Measurements from ENCODE around the gene KLHL29. TPM values are rescaled to one million over a fixed set of nuclear protein-coding genes. Genes with fewer than 3 reads are reported as not detected.

KLHL29 gene
- total and polyA plus RNA-seq, 10 of the 15 experiments (the other 5 are each of a cell fraction or from before 2014, with no cell fraction given): 1.4 to 19.5 (median 6.1) TPM

- ChIA-PET CTCF (no interaction called here), RAD21 (ENCODE audit: unreplicated experiment) (no interaction called here), POLR2A (no interaction called here), SMC1A (ENCODE audit: uncharacterized antibody, unreplicated experiment) (no interaction called here)
- no peak overlapping the region for H3K27ac ChIP-seq (ENCODE audit: control insufficient read depth, insufficient read depth)
- H2AFZ ChIP-seq (ENCODE audit: control insufficient read depth, low read depth, low read length): no peak overlapping the region
- H3K4me1 ChIP-seq (ENCODE audit: control insufficient read depth, insufficient read depth, low read length): no peaks in the 10 kb centered on the region
- no peak overlapping the region for H3K4me2 ChIP-seq (ENCODE audit: control insufficient read depth, insufficient read depth)
- H4K20me1 ChIP-seq (ENCODE audit: control insufficient read depth, insufficient read depth): no peaks in the 10 kb centered on the region
- no peaks in the 10 kb centered on the region for H3K36me3 ChIP-seq (ENCODE audit: control insufficient read depth in 2 of 2, insufficient read depth in 2 of 2, low read length in 1 of 2)
- BruUV-seq (replicated peaks): no TSS peak
- DNase-seq (ENCODE audit: low read depth, low spot score) (no peak), FAIRE-seq (no peak), ATAC-seq (no peak)
- intact Hi-C loops (cut with micrococcal nuclease; ENCODE audit: unreplicated experiment): no loop called here
- WGBS (ENCODE audit: insufficient coverage, insufficient replicate concordance, low lambda C conversion rate, missing lambda C conversion rate): 77% methylated on average over 11 of the region's 12 CpGs
- no peak overlapping the region for H3K4me3 ChIP-seq
- TF ChIP-seq YBX1 (IDR thresholded peaks at IDR 0.05): no peak
- TF ChIP-seq NR2C1 (IDR thresholded peaks at IDR 0.05): no peak
- no peak for TF ChIP-seq RFX5 (IDR thresholded peaks at IDR 0.05; ENCODE audit: low read depth, low read length)
- no peak for TF ChIP-seq MTA2 (IDR thresholded peaks at IDR 0.05; ENCODE audit: low read depth)
- no peak for TF ChIP-seq POLR2A (IDR thresholded peaks at IDR 0.05; ENCODE audit: low read depth, low read length)
- TF ChIP-seq WRNIP1 (IDR thresholded peaks at IDR 0.05; ENCODE audit: borderline replicate concordance, low read depth, low read length): no peak
- TF ChIP-seq, protein P1, sequence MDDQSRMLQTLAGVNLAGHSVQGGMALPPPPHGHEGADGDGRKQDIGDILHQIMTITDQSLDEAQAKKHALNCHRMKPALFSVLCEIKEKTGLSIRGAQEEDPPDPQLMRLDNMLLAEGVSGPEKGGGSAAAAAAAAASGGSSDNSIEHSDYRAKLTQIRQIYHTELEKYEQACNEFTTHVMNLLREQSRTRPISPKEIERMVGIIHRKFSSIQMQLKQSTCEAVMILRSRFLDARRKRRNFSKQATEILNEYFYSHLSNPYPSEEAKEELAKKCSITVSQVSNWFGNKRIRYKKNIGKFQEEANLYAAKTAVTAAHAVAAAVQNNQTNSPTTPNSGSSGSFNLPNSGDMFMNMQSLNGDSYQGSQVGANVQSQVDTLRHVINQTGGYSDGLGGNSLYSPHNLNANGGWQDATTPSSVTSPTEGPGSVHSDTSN (IDR thresholded peaks at IDR 0.05; ENCODE audit: insufficient replicate concordance, low read depth, low read length): no peak
- no peak for TF ChIP-seq MEF2B (IDR thresholded peaks at IDR 0.05; ENCODE audit: partially characterized antibody, poor library complexity, severe bottlenecking)
- TF ChIP-seq SREBF1 (IDR thresholded peaks at IDR 0.05; ENCODE audit: low read length): no peak
- no peak for TF ChIP-seq ZNF622 (IDR thresholded peaks at IDR 0.05)
- no peak for TF ChIP-seq IKZF1 (conservative IDR thresholded peaks at IDR 0.05)
- TF ChIP-seq NFIC (IDR thresholded peaks at IDR 0.05; ENCODE audit: low read depth, low read length): no peak
- TF ChIP-seq, protein P2, sequence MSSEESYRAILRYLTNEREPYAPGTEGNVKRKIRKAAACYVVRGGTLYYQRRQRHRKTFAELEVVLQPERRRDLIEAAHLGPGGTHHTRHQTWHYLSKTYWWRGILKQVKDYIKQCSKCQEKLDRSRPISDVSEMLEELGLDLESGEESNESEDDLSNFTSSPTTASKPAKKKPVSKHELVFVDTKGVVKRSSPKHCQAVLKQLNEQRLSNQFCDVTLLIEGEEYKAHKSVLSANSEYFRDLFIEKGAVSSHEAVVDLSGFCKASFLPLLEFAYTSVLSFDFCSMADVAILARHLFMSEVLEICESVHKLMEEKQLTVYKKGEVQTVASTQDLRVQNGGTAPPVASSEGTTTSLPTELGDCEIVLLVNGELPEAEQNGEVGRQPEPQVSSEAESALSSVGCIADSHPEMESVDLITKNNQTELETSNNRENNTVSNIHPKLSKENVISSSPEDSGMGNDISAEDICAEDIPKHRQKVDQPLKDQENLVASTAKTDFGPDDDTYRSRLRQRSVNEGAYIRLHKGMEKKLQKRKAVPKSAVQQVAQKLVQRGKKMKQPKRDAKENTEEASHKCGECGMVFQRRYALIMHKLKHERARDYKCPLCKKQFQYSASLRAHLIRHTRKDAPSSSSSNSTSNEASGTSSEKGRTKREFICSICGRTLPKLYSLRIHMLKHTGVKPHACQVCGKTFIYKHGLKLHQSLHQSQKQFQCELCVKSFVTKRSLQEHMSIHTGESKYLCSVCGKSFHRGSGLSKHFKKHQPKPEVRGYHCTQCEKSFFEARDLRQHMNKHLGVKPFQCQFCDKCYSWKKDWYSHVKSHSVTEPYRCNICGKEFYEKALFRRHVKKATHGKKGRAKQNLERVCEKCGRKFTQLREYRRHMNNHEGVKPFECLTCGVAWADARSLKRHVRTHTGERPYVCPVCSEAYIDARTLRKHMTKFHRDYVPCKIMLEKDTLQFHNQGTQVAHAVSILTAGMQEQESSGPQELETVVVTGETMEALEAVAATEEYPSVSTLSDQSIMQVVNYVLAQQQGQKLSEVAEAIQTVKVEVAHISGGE (CRISPR knock-in tag; IDR thresholded peaks at IDR 0.05): no peak
- TF ChIP-seq ZNF384 (IDR thresholded peaks at IDR 0.05; ENCODE audit: borderline replicate concordance, low read depth, low read length): no peak
- no peak for TF ChIP-seq FOS (IDR thresholded peaks at IDR 0.05; ENCODE audit: borderline replicate concordance, extremely low read depth, insufficient read length)
- TF ChIP-seq, protein P3, sequence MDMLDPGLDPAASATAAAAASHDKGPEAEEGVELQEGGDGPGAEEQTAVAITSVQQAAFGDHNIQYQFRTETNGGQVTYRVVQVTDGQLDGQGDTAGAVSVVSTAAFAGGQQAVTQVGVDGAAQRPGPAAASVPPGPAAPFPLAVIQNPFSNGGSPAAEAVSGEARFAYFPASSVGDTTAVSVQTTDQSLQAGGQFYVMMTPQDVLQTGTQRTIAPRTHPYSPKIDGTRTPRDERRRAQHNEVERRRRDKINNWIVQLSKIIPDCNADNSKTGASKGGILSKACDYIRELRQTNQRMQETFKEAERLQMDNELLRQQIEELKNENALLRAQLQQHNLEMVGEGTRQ (IDR thresholded peaks at IDR 0.05; ENCODE audit: borderline replicate concordance, low read depth, low read length): no peak
- TF ChIP-seq, protein P4, sequence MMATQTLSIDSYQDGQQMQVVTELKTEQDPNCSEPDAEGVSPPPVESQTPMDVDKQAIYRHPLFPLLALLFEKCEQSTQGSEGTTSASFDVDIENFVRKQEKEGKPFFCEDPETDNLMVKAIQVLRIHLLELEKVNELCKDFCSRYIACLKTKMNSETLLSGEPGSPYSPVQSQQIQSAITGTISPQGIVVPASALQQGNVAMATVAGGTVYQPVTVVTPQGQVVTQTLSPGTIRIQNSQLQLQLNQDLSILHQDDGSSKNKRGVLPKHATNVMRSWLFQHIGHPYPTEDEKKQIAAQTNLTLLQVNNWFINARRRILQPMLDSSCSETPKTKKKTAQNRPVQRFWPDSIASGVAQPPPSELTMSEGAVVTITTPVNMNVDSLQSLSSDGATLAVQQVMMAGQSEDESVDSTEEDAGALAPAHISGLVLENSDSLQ (IDR thresholded peaks at IDR 0.05): no peak
- TF ChIP-seq IKZF2 (IDR thresholded peaks at IDR 0.05): no peak
- TF ChIP-seq NR2F1 (conservative IDR thresholded peaks at IDR 0.05): no peak
- in situ Hi-C loops (cut with MboI): no loop called here
- H3K9me3 ChIP-seq (replicated peaks; ENCODE audit: control insufficient read depth, insufficient read depth, low read length): no peaks in the 10 kb centered on the region
- no peak overlapping the region for H3K9ac ChIP-seq (ENCODE audit: control insufficient read depth, insufficient read depth, low read length)
- no peaks in the 10 kb centered on the region for H3K79me2 ChIP-seq (ENCODE audit: control insufficient read depth, insufficient read depth, low read length)
- no peaks in the 10 kb centered on the region for H3K27me3 ChIP-seq (replicated peaks in 1 of 2; ENCODE audit: control insufficient read depth in 2 of 2, insufficient read depth in 2 of 2, low read length in 1 of 2)
These were observed 283.9 kb downstream of the KLHL29 start for GRCh38 chr2:23668756-23669304.
